GM18951 (cell line): ENCODE data around the gene GPAM.
A peak's percentile ranks its signal among the peaks of the same experiment; 100 is the strongest.
"Not testable (repeated sequence)": the region's sequence is repeated elsewhere in the genome, so short reads cannot be mapped to it uniquely, and the experiment has no call there.

Experiments
- POLR2A ChIP-seq: IDR thresholded peaks from 4 replicates; pipeline ENCODE4 v1.6.1; 2011; ENCODE audit warnings: mild to moderate bottlenecking; ENCODE audit not compliant: insufficient read length, insufficient read depth; ENCODE audit errors: extremely low read depth
- in situ Hi-C: fragments of 300-500 bp; cut with MboI; formaldehyde crosslinking; loops from one replicate; pipeline ENCODE4 v1.12.0; 2022; ENCODE audit warnings: low sequenced_read_pairs, mixed read lengths, inconsistent platforms; ENCODE audit not compliant: unreplicated experiment

GPAM gene, protein sequence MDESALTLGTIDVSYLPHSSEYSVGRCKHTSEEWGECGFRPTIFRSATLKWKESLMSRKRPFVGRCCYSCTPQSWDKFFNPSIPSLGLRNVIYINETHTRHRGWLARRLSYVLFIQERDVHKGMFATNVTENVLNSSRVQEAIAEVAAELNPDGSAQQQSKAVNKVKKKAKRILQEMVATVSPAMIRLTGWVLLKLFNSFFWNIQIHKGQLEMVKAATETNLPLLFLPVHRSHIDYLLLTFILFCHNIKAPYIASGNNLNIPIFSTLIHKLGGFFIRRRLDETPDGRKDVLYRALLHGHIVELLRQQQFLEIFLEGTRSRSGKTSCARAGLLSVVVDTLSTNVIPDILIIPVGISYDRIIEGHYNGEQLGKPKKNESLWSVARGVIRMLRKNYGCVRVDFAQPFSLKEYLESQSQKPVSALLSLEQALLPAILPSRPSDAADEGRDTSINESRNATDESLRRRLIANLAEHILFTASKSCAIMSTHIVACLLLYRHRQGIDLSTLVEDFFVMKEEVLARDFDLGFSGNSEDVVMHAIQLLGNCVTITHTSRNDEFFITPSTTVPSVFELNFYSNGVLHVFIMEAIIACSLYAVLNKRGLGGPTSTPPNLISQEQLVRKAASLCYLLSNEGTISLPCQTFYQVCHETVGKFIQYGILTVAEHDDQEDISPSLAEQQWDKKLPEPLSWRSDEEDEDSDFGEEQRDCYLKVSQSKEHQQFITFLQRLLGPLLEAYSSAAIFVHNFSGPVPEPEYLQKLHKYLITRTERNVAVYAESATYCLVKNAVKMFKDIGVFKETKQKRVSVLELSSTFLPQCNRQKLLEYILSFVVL

DNA sequence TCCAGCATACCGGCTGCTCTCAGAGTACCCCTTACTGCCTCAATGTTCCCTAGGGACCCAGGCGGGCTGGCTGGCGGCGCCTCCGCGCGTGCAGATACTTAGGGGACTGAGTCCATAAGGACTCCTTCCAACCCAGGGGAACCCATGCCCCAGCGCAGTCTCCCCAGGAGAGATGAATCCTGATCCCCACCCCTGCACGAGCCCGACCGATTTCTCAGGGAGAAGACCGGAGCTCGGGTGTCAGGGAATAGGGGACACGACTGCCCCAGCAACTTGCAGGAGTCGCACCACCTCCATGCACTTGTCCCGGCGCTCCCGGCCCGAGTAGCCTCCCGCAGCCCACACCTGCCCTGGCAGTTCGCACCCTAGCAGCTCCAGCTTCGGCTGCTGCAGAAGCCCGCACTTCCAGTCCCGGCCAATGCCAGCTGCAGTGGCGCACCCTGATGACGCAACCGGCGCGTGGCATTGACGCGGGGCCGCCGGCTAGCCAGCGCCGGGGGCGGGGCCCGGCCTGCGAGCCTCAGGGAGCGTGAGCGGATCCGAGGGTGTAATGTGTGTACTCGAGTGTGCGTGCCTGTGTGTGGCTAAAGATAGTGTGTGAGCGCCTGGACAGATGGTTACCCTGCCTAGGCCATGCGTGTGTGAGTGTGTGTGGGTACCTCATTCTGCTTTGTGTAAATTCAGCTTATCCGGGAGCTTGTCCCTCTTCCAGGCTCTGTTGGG, at the start of gene GPAM:
TSS of gene GPAM (minus strand) at position 437 of the 723 bp plus-strand sequence. CDS start 1,981 bp downstream, outside the sequence.
- in situ Hi-C loops, result no loop called here
- TF ChIP-seq POLR2A, result peak; percentile 92

DNA sequence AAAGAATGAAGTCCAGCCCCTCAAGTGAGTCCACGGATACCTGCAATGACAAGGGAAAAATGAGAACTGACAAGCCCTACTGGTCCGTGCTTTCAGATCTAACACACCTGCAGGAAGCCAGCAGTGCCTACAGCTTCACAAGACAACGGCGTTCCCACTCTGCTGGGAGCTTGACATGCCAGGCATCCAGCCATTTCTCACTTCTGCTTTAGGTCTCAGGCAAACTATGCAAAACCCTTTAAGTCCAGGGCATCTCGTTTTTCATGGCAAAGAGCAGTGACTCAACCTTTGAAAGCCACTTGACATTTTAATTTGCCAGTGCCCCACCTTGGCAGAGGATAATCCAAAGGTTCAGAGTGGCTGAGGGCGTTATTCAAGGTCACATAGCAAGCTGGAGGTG, 49.1 kb upstream of the GPAM start:
- in situ Hi-C loops, result no loop called here
- TF ChIP-seq POLR2A, result no peak

DNA sequence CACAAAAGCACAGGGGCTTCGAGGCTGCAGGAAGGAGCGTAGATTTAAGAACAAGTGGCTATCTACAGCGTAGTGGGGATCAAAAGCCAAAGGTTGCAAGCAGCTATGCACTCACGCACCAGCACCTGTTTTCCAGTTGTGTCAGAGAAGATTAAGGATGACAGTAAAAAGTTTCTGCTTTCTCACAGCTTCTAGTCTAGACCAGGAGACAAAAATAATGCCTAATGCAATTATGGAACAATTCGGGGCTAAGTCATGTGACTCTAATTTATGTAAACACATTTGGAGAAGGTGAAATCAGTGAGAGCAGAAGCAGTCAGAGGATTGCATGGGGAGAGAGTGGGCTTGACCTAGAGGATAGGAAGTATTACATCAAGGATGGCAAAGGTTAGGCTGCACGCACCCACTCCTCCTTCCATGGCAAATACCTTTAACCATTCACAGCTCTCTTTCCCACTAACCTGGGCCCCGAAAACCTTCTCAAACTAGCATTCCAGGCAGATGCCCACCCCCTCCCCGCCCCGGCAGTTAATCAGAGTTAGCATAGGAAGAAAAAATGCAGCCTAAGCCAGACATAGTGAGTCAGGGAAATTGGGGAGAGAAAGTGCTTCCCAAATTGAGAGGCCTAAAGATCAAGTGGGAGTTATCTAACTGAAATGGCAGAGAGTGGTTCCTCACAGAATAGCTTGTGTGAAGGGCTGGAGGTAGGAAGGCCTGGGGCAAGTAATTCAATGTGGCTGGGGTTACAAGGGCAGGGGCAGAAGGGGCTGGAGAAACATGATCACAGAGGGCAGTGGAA, 48.2 kb upstream of the GPAM start:
- in situ Hi-C loops, result no loop called here
- no peak for TF ChIP-seq POLR2A

DNA sequence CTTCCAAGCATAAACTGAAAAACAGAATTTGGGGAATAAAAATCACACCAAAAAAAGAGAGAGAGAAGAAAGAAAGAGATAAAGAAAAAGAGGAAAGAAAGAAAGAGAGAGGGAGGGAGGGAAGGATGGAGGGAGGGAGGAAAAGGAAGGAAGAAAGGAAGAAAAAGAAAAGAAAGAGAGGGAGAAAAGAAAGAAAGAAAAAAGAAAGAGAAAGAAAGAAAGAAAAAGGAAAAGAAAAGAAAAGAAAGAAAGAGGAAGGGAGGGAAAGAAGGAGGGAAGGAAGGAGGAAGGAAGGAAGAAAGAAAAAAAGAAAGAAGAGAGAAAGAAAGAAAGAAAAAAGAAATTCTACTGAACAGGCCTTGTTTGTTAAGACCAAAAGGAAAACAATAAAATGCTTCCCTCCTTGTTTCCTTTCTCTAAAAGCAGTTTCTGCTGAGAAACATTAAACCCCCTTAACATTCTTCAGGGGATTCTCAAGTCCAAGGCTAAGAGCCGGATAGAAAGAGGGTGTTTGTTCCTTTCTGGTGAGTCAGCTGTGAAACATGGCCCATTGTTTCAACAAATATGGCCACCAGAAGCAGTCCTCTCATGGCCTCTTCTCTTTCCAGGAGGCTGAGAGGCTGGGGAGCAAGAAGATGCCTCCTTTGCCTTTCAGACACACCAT, 46.9 kb upstream of the GPAM start:
- no peak for TF ChIP-seq POLR2A
- in situ Hi-C loops, result no loop called here

DNA sequence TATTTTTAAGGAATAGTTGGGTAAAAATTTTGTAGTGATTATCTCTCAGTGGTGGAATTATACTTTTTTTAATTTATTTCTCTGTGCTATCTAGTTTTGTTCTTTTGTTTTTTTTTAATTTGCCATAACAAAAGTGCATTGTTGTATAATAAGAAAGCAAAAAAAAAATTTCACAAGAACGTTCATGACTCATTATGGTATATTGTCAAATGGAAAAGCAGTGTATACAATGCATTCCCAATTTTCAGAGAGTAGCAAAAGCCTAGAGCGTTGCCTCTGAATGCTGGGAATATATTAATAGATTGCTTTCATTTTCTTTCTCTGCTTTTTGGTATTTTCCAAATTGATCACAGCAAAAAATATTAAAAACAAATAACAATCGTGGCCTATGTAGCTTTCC, 46.3 kb upstream of the GPAM start:
- no peak for TF ChIP-seq POLR2A
- in situ Hi-C loops, result no loop called here

DNA sequence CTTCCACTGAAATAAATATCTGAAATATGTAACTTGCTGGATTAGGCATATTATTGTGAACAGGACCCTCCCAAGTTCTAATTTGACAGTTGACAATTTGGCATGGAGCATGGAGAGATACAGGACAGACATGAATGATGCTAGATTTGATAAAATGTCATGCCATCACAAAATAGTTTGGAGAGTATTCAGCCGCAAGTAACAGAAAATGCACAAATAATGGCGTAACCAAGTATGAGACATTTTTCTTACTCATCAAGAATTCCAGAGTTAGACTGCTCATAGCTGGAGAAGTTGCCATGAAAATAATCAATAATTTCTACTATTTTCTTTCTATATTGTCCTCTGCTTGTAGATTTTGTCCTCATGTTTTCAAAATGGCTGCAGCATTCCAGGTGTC, 45.5 kb upstream of the GPAM start:
- TF ChIP-seq POLR2A, result no peak
- in situ Hi-C loops, result no loop called here

DNA sequence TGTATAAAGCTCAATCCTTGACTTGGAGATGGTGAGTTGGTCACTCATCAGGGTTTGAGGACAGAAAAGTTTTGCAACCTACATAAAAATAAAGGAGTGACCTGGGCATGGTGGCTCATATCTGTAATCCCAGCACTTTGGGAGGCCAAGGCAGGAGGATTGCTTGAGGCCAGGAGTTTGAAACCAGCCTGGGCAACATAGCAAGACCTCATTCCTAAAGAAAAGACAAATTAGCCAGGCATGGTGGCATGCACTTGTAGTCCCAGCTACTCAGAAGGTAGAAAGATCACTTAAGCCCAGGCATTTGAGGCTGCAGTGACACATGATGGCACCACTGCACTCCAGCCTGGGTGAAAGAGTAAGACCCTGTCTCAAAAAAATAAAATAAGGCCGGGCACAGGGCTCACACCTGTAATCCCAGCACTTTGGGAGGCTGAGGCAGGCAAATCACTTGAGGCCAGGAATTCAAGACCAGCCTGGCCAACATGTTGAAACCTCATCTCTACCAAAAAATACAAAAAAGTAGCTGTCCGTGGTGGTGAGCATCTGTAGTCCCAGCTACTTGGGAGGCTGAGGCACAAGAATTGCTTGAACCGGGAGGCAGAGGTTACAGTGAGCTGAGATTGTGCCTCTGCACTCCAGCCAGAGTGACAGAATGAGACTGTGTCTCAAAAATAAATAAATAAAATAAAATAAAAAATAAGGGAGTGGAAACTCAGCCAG, 45.0 kb upstream of the GPAM start:
- in situ Hi-C loops, result not testable (repeated sequence)

DNA sequence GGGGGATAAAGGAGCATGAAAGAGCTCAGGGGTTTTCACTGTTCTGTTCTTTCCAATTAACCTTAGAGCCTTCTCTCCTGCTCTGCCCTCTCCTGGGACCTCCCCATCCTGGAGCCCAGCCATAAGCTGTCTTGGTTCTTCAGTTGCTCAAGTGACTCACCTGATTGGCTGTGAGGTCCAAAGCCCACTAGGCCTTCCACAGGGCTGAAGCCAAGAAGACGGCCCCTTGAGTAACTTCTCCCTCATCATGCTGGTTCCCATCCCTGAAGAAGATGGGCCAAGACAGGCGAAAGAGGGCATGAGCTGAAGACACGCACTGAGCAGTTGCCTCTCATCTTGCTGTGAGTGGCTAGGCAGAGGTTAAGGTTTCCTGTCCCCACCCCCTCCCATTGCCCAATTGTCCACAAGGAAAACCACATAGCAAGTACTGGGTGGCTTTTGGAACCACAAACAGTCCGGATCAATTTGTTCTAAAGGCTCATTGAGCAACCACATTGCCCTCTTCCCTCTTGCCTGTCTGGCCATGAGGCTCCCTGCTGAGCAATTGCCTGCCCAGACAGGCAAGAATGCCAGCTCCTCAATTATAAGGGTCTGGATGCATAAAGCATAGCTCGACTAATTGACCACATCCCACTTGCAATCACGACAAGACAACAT, 43.9 kb upstream of the GPAM start:
- in situ Hi-C loops, result no loop called here
- no peak for TF ChIP-seq POLR2A

DNA sequence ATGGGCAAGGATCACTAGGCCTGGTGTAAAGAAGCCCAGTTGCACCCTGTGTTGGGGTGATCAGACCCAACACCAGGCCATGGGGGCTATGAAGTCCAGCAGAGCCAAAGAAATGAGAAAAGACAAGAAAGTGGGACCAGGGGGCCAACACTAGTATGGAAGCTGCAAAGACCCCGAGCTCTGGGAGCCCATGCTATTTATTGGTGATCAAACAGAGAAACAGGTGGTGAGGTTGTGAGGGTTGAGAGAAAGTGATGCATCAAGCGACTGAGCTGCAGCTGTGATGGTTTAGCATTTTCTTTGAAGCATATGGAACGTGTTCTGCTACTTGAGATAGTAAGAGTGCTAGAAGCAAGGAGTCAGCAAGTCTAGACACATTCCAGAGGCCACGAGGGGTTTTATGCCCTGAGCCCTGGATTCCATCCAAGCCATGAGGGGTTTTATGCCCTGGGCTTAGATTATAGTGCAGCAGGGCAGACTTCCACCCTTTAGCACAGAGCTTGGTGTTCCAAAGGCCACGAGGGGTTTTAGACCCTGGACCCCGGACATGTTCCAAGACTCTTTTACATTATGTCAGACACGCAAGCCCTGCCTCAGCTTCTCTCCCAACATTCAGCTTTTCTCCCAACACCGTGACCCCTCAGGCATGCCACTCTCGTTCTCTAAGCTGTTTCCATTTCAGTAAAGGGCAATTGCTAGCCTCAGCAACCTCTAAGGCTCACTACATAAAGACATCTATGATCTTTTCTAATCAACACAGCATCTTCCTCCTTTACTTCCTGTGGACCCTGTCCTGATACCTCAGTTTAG, 43.1 kb upstream of the GPAM start:
- no peak for TF ChIP-seq POLR2A
- in situ Hi-C loops, result no loop called here

DNA sequence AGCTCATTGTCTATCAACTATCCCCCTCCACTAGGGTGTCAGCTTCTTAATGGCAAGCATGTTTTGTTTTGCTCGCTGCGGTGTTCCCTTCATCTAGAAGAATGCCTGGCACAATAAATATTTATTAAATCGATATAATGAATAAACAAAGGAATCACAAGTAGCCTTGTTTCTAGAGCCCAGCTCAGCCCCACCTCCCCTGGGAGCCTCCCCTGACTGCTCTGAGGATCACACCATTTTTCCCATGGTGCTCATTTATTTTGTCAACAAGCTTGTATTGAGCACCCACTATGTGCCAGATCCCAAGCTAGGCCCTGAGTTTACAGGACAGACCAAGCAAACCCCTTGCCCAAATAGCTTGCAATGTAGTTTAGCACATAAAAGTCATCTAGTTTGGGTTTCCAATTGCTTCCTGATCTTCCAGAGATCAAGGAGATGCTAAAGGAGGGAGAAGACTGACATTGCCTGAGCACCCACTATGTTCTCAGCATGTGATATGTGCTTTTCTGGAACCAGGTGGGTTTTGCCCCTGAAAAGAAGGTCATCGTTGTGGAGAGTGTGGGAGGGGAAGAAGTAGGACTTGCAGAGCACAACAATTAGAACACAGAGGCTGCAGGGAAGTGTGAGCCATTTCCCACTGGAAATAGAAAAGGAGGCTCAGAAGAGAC, 42.3 kb upstream of the GPAM start:
- no peak for TF ChIP-seq POLR2A
- in situ Hi-C loops, result no loop called here
